Measurements from ENCODE around the gene ATP5ME. TPM values are rescaled to one million over a fixed set of nuclear protein-coding genes. Genes with fewer than 3 reads are reported as not detected.

ATP5ME gene
- total and polyA plus RNA-seq, 2 of the 13 experiments (the other 11 are each of a cell fraction or from before 2014, with no cell fraction given), result 305 to 753 TPM

GRCh38 chr4:632196-632790 is 41.8 kb downstream of the ATP5ME start:
- H3K36me3 ChIP-seq (replicated peaks in 1 of 2; ENCODE audit: control insufficient read depth in 1 of 2, insufficient read depth in 2 of 2, low read length in 2 of 2), result no peaks in the 10 kb centered on the region
- H3K4me2 ChIP-seq (ENCODE audit: low read depth, low read length), result no peak overlapping the region
- DNase-seq (ENCODE audit: low spot score) (no peak), FAIRE-seq (no peak), ATAC-seq (no peak)
- no peaks in the 10 kb centered on the region for H3K79me2 ChIP-seq (ENCODE audit: insufficient read depth, low read length)
- H3K9me3 ChIP-seq (ENCODE audit: low read length), result no peaks in the 10 kb centered on the region
- H2AFZ ChIP-seq (ENCODE audit: low read length), result no peak overlapping the region
- intact Hi-C loops (cut with micrococcal nuclease; ENCODE audit: unreplicated experiment), result no loop called here
- TF ChIP-seq, protein P1, sequence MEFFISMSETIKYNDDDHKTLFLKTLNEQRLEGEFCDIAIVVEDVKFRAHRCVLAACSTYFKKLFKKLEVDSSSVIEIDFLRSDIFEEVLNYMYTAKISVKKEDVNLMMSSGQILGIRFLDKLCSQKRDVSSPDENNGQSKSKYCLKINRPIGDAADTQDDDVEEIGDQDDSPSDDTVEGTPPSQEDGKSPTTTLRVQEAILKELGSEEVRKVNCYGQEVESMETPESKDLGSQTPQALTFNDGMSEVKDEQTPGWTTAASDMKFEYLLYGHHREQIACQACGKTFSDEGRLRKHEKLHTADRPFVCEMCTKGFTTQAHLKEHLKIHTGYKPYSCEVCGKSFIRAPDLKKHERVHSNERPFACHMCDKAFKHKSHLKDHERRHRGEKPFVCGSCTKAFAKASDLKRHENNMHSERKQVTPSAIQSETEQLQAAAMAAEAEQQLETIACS (CRISPR knock-in tag; IDR thresholded peaks at IDR 0.05), result no peak
- TF ChIP-seq PHF5A (CRISPR knock-in tag; IDR thresholded peaks at IDR 0.05; ENCODE audit: low read depth, unreplicated experiment) (no peak), SMYD3 (CRISPR knock-in tag; IDR thresholded peaks at IDR 0.05) (no peak), ZSCAN20 (CRISPR knock-in tag; IDR thresholded peaks at IDR 0.05; ENCODE audit: borderline replicate concordance) (no peak), FOXK2 (IDR thresholded peaks at IDR 0.05) (no peak), HOXA3 (CRISPR knock-in tag; IDR thresholded peaks at IDR 0.05) (no peak), TCF12 (IDR thresholded peaks at IDR 0.05) (no peak), TCF12 (CRISPR knock-in tag; IDR thresholded peaks at IDR 0.05) (no peak), KLF11 (CRISPR knock-in tag; IDR thresholded peaks at IDR 0.05) (no peak), ARID5B (CRISPR knock-in tag; IDR thresholded peaks at IDR 0.05) (no peak), THAP7 (CRISPR knock-in tag; IDR thresholded peaks at IDR 0.05) (no peak), SNAPC5 (CRISPR knock-in tag; IDR thresholded peaks at IDR 0.05; ENCODE audit: borderline replicate concordance) (no peak), ZNF331 (CRISPR knock-in tag; IDR thresholded peaks at IDR 0.05) (no peak), CCDC6 (CRISPR knock-in tag; IDR thresholded peaks at IDR 0.05) (no peak)
- TF ChIP-seq, protein P2, sequence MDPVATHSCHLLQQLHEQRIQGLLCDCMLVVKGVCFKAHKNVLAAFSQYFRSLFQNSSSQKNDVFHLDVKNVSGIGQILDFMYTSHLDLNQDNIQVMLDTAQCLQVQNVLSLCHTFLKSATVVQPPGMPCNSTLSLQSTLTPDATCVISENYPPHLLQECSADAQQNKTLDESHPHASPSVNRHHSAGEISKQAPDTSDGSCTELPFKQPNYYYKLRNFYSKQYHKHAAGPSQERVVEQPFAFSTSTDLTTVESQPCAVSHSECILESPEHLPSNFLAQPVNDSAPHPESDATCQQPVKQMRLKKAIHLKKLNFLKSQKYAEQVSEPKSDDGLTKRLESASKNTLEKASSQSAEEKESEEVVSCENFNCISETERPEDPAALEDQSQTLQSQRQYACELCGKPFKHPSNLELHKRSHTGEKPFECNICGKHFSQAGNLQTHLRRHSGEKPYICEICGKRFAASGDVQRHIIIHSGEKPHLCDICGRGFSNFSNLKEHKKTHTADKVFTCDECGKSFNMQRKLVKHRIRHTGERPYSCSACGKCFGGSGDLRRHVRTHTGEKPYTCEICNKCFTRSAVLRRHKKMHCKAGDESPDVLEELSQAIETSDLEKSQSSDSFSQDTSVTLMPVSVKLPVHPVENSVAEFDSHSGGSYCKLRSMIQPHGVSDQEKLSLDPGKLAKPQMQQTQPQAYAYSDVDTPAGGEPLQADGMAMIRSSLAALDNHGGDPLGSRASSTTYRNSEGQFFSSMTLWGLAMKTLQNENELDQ (CRISPR knock-in tag; IDR thresholded peaks at IDR 0.05; ENCODE audit: borderline replicate concordance), result no peak
- TF ChIP-seq, protein P3, sequence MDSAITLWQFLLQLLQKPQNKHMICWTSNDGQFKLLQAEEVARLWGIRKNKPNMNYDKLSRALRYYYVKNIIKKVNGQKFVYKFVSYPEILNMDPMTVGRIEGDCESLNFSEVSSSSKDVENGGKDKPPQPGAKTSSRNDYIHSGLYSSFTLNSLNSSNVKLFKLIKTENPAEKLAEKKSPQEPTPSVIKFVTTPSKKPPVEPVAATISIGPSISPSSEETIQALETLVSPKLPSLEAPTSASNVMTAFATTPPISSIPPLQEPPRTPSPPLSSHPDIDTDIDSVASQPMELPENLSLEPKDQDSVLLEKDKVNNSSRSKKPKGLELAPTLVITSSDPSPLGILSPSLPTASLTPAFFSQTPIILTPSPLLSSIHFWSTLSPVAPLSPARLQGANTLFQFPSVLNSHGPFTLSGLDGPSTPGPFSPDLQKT (CRISPR knock-in tag; IDR thresholded peaks at IDR 0.05; ENCODE audit: borderline replicate concordance), result no peak
- H3K9ac ChIP-seq (ENCODE audit: insufficient read depth, low read depth, low read length), result no peak overlapping the region
- BruUV-seq (replicated peaks), result no TSS peak
- H3K4me3 ChIP-seq (replicated peaks in 1 of 3; ENCODE audit: insufficient read depth in 1 of 3, low read depth in 2 of 3, low read length in 3 of 3), result no peak overlapping the region
- 0% methylated on average over 1 of the region's 16 CpGs for WGBS (ENCODE audit: low lambda C conversion rate)
- H4K20me1 ChIP-seq (ENCODE audit: insufficient read depth, low read length), result no peaks in the 10 kb centered on the region
- in situ Hi-C loops (cut with HindIII; ENCODE audit: extremely low pct_ligation_motif_present, low pct_unique_long_range_greater_than_20kb), result no loop called here
- peaks cover 13 to 65% of the 10 kb centered on the region in 2 experiments; a peak in 4 of 5 replicates for H3K27me3 ChIP-seq (ENCODE audit: control insufficient read depth in 1 of 2, insufficient read depth in 2 of 2, low read length in 2 of 2)
- H3K27ac ChIP-seq (ENCODE audit: extremely low read length, insufficient read depth, low read length), result no peak overlapping the region
- ChIA-PET POLR2A (no interaction called here), CTCF (ENCODE audit: low intra/inter-chr PET ratio, low total read pairs) (no interaction called here)
- H3K4me1 ChIP-seq (ENCODE audit: insufficient read depth, low read length), result peaks cover 8% of the 10 kb centered on the region

Measured in HepG2 (cell line).